SH-SY5Y (cell line): ENCODE data around the gene CFAP45.

ENCODE experiments used
- GATA2 ChIP-seq: IDR thresholded peaks from 2 replicates; pipeline ENCODE4 v1.6.1; 2011; ENCODE audit warnings: mild to moderate bottlenecking, low read depth, low read length
- GATA3 ChIP-seq: IDR thresholded peaks from 2 replicates; pipeline ENCODE4 v1.6.1; 2011; ENCODE audit warnings: low read depth, mild to moderate bottlenecking, low read length, moderate library complexity

DNA sequence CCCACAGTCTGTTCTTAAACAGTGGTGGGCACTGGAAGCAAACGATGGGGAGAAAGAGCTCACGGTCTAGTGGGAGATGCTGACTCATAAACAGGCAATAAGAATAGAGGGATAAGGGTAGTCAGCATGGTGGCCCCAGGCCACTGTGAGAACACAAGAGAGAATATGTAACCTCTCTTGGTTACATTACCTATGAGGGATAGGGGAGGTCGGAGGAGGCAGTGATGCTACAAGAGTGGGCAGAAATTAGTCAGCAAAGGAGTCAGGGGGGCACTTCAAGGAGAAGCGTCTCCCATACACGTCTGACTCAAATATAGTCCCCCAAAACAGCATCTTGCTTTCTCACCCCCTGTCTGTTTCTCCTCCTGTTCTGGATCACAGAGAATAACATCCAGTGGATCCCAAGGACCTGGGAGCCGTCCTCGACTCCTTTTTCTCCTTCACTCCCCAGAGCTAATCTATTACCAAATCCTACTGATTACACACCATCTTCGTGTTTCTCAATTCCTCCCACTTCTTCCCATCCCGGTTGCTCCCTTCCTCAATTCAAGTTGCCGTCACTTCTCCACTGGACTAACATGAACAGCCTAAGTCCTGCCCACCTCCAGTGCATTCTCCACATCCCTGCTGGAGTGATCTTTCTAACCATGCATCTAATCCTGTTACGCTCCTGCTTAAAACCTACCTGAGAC, 71.2 kb downstream of the CFAP45 start:
- no peak for TF ChIP-seq GATA2
- TF ChIP-seq GATA3: no peak
